ENCODE results near the gene CER1. TPM values are rescaled to one million over a fixed set of nuclear protein-coding genes. Genes with fewer than 3 reads are reported as not detected.

CER1 gene
- total and polyA plus RNA-seq, 2 of the 8 experiments (the other 6 are each of a cell fraction or from before 2014, with no cell fraction given) = 0.26 to 3.4 TPM

- Histone ChIP-seq H3K4ac (replicated peaks; ENCODE audit: insufficient read length, low read depth, low read length) (no peak overlapping the region), H2AK5ac (ENCODE audit: low read depth, low read length) (no peak overlapping the region), H2BK12ac (ENCODE audit: low read depth, low read length) (no peak overlapping the region), H4K8ac (ENCODE audit: extremely low read depth, insufficient read depth, low read length) (no peak overlapping the region), H3K79me1 (ENCODE audit: low read depth, low read length) (no peaks in the 10 kb centered on the region), H2BK15ac (ENCODE audit: low read length) (no peak overlapping the region), H4K91ac (replicated peaks; ENCODE audit: insufficient read length, low read length) (no peak overlapping the region), H3K23ac (ENCODE audit: insufficient read length) (no peak overlapping the region), H3K79me2 (ENCODE audit: control insufficient read depth in 1 of 2, insufficient read depth in 2 of 2, low read length in 2 of 2) (no peaks in the 10 kb centered on the region), H3K36me3 (ENCODE audit: control insufficient read depth in 2 of 4, insufficient read depth in 4 of 4, low read length in 3 of 4) (no peaks in the 10 kb centered on the region), H4K5ac (ENCODE audit: insufficient read length, low read depth, low read length) (no peak overlapping the region), H3K18ac (ENCODE audit: extremely low read depth, low read length) (no peak overlapping the region), H3K9ac (replicated peaks in 1 of 4; ENCODE audit: extremely low read depth in 1 of 4, low read depth in 3 of 4, low read length in 3 of 4) (no peak overlapping the region), H3K27ac (ENCODE audit: low read depth, low read length) (no peak overlapping the region), H2AFZ (ENCODE audit: low read length) (no peak overlapping the region), H2BK120ac (replicated peaks; ENCODE audit: low read depth, low read length) (no peak overlapping the region), H2BK5ac (ENCODE audit: low read depth, low read length) (no peak overlapping the region), H4K20me1 (replicated peaks in 1 of 2; ENCODE audit: control insufficient read depth in 1 of 2, insufficient read depth in 2 of 2, low read length in 2 of 2) (no peaks in the 10 kb centered on the region), H3K23me2 (ENCODE audit: low read depth, low read length) (no peaks in the 10 kb centered on the region), H3K56ac (replicated peaks; ENCODE audit: insufficient read length, low read depth, low read length) (no peak overlapping the region), H3K4me2 (ENCODE audit: insufficient read depth in 1 of 2, low read depth in 2 of 2, low read length in 2 of 2) (no peak overlapping the region), H3K27me3 (replicated peaks in 1 of 4; ENCODE audit: control insufficient read depth in 3 of 4, extremely low read depth in 1 of 4, insufficient read depth in 3 of 4, low read length in 3 of 4) (no peaks in the 10 kb centered on the region), H2BK20ac (ENCODE audit: low read length) (no peak overlapping the region), H3K4me3 (ENCODE audit: extremely low read depth in 1 of 4, insufficient read depth in 2 of 4, low read depth in 3 of 4, low read length in 4 of 4) (no peak overlapping the region), H3K14ac (ENCODE audit: insufficient read length) (no peak overlapping the region), H3K4me1 (replicated peaks in 1 of 4; ENCODE audit: control insufficient read depth in 3 of 4, insufficient read depth in 4 of 4, low read length in 3 of 4) (peaks cover 0 to 4% (median under 1%) of the 10 kb centered on the region in 4 experiments; a peak in 3 of 7 replicates), H3K9me3 (ENCODE audit: insufficient read depth in 2 of 2, low read depth in 1 of 2, low read length in 1 of 2) (no peaks in the 10 kb centered on the region)
- DNase-seq (ENCODE audit: low read depth in 1 of 2, low spot score in 2 of 2) (no peak), FAIRE-seq (no peak)
- ChIA-PET CTCF (ENCODE audit: partially characterized antibody) (interaction anchor here (1.1 kb wide), 1 partner anchor 98 kb away, joined by 3 read pairs; no protein-coding TSS in a partner anchor), POLR2A (ENCODE audit: partially characterized antibody) (no interaction called here)
- 94% methylated on average over 1 of the region's 1 CpG; no CpG with 5 or more reads in 1 of the 2 experiments for WGBS, 2 experiments (ENCODE audit: extremely low coverage in 1 of 2, insufficient coverage in 1 of 2, insufficient read length in 1 of 2, insufficient replicate concordance in 2 of 2, low coverage in 1 of 2, low lambda C conversion rate in 2 of 2, missing lambda C conversion rate in 1 of 2)
- TF ChIP-seq E2F6 (IDR thresholded peaks at IDR 0.05) (no peak), ASH2L (IDR thresholded peaks at IDR 0.05; ENCODE audit: low read length) (no peak), BRCA1 (IDR thresholded peaks at IDR 0.05; ENCODE audit: low read depth, low read length) (no peak), USF2 (IDR thresholded peaks at IDR 0.05; ENCODE audit: low read length) (no peak), CTCF (IDR thresholded peaks at IDR 0.05; ENCODE audit: control extremely low read depth in 1 of 3, insufficient read depth in 1 of 3, low read depth in 1 of 3, low read length in 3 of 3) (no peak), SUZ12 (IDR thresholded peaks at IDR 0.05; ENCODE audit: low read length) (no peak), SP2 (IDR thresholded peaks at IDR 0.05; ENCODE audit: low read length) (no peak), JUN (IDR thresholded peaks at IDR 0.05; ENCODE audit: low read depth, low read length) (no peak), SAP30 (IDR thresholded peaks at IDR 0.05; ENCODE audit: insufficient read depth, insufficient replicate concordance, low read length) (no peak), POLR2A (IDR thresholded peaks at IDR 0.05; ENCODE audit: control extremely low read depth in 1 of 2, low read depth in 2 of 2, low read length in 2 of 2) (no peak), CBX5 (IDR thresholded peaks at IDR 0.05; ENCODE audit: low read depth, low read length) (no peak)
These were observed 22.2 kb upstream of the CER1 start for GRCh38 chr9:14744768-14745167.
